Inflammatory macrophage treated with lipopolysaccharide for 4 hours (primary cell): Measurements from ENCODE around the gene CMIP.
"Not testable (repeated sequence)": the region's sequence is repeated elsewhere in the genome, so short reads cannot be mapped to it uniquely, and the experiment has no call there.

Experiments
- DNase-seq: peaks from one replicate; pipeline ENCODE4 v3.0.0-alpha.2; 2020

CMIP gene

GRCh38 chr16:81422153-81422552, 22.5 kb upstream of the CMIP start:
- not testable (repeated sequence) for DNase-seq

DNA sequence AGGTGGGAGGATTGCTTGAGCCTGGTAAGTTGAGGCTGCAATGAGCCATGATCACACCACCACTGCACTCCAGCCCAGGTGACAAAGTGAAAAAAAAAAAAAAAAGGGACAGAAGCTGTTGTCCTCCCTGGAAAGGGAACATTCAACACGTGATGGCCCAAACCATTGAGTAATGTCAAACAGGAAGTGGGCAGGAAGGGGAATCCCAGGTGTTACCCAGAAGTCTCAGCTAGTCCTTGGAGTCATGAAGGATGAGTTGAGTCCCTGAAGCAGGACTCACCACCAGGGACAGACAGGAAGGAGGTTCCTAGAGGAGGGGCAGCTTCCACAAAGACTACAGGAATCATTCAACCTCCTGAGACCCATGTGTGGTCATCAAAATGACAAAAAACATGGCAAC, 19.8 kb upstream of the CMIP start:
- peak; percentile 91 for DNase-seq

GRCh38 chr16:81427219-81427618, 17.4 kb upstream of the CMIP start:
- DNase-seq, result no peak

DNA sequence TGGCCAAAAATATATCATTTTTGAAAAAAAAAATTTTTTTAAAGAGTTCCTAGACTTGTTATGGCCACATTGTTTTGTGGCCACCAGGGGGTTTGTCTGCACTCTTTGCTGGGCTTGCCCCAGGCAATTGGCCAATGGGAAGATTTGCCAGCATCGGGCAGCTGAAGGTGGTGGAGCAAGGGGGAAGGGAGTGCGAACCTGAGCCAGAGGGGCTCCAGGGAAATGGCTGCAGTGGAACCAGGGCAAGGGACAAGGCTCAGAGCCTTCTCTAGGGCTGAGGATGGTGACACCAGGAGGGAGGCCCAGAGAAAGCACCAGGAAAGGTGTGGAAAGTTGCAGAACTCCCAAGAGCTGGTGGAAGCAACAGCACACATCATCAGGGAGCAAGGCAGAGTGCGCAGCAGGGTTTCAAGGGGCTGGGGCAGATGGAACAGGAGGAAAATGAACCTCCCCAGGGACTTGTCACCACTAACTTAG, 15.5 kb upstream of the CMIP start:
- DNase-seq, result peak; percentile 71

DNA sequence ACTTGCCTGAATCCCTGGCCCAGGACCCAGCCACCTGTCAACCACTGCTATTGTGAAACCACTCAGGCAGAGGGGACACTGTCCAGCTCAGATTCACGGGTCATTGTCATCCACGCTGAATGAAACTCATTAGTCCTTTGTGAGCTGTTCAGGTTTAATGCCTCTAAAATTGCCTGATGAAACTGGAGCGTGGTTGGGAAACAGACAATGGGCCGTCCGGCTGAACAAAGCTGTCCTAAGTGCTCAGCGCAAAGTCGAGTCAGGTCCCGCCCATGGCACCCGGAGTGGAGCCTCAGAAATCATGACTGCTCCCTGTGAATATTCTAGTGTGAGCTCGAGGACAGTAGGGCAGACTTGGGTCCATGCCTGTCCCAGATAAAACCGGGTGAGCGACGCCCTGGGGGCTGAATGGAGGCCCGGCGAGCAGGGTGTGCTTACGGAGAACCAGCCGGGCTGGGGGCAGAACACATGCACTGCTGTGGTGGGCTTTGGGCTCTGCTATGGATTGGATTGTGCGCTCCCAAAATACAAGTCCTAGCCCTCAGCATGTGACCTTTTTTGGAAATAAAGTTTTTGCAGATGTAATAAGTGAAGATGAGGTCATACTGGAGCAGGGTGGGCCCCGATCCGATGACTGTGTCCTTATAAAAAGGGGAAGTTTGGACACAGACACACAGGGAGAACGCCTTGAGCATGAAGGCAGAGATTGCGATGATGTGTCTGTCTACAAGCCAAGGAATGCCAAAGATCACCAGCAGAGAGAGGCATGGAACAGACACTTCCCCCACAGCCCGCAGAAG, 12.9 kb upstream of the CMIP start:
- DNase-seq, result peak; percentile 97

- no peak for DNase-seq
These were observed 11.6 kb upstream of the CMIP start for GRCh38 chr16:81432937-81433557.

DNA sequence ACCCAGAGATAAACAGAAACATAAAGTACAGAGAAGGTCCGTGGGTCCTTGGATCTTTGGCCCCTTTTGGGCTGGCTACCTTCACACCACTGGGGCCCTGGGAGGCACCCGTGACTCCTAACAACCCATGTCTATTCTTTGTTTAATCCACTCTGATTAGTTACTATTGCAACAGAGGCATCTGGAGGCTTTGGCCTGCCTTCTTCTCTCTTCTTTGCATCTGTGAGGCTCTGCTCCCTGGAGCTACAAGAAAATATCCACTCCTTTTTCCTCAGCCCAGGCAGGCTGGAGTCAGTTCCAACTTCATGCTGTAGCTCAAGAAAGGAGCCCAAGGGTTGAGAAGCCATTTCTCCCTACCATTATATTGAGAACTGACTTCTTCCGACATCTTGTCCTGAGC, 9.5 kb upstream of the CMIP start:
- no peak for DNase-seq

- no peak for DNase-seq
These were observed 9.0 kb upstream of the CMIP start for GRCh38 chr16:81435567-81435966.

DNA sequence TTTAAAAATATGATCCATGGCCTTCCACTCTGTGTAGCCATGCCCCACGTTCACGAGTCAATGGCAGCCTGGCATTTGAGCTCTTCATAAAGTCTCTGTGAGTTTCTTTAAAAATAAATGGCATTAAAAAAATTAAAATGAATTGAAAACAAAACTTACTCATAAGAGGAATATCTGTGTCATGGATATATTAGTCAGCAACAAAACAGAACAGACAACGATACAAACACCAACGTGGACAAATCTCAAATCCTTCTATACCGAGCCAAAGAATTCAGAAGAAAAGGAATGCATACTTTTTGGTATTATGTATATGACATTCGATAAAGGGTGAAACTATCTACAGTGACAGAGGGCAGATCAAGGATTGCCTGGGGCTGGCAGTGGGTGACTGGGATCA, 8.2 kb upstream of the CMIP start:
- no peak for DNase-seq

- DNase-seq, result peak; percentile 82
These were observed 6.7 kb upstream of the CMIP start for GRCh38 chr16:81437865-81438264.

GRCh38 chr16:81440888-81441761, 3.5 kb upstream of the CMIP start:
- DNase-seq, result no peak

DNA sequence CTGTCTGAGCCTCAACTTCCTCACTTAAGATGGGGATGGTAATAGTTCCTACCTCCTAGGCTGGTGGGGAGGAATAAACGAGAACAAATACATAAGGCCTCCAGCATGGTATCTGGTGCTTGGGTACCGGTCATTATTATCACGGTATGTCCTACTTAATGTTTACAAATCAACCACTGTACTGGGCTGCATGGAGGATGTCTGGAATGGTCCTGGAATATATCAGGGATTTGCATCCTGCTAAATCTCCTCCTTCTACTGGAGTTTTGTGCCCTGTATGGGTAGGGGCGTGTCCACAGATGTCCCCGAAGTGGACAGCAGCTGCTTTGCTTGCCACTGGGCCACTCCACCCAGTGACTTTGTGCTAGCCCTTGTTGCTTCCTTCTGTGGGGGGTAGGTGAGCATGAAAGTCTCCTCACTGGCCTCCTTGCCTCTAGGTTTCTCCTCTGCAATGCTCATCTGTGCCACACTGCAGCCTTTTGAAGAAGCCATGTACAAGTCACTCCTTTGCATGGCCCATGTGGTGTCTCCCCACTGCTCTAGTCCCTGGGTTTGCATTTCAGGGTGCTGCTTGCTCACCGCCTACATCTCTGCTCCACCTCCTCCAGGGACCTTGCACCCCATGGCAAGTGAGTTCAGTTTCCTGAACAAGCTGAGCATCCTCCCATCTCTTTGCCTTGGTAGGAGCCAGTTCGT, 2.2 kb upstream of the CMIP start:
- no peak for DNase-seq

DNA sequence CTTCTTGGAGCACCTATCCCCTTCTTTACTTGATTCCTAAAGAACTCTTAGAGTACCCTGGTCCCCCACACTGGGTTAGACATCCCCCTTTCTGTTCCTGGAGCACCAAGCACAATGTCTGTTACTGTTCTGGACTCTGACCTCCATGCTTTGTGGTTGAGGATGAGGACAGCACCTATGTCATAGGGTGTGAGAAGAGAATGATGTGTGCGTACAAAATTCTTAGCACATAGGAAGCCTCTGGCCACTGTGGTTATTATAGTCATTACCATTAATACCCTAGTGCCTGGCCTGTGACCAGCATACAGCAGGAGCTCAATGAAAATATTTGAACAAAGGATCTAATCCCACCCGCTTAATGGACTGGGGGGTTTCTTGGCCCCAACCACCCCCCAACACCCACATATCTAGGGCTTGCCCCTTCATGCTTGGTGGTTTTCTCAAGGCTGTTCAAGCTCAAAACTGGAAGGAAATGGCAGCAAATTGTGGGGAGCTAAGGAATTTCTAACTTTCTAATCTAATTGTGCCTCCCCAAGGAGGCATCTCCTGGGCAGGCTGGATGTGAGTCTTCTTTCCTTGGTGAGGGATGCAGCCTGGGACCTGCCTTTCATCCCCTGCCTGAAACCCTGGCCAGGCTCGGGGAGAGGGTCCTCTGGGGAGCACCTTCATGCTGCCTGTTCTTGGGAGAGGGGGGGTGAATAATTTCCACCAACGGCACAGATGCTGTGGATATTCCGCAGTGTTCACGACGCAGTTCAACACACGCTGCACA, 1.5 kb upstream of the CMIP start:
- DNase-seq, result no peak

DNA sequence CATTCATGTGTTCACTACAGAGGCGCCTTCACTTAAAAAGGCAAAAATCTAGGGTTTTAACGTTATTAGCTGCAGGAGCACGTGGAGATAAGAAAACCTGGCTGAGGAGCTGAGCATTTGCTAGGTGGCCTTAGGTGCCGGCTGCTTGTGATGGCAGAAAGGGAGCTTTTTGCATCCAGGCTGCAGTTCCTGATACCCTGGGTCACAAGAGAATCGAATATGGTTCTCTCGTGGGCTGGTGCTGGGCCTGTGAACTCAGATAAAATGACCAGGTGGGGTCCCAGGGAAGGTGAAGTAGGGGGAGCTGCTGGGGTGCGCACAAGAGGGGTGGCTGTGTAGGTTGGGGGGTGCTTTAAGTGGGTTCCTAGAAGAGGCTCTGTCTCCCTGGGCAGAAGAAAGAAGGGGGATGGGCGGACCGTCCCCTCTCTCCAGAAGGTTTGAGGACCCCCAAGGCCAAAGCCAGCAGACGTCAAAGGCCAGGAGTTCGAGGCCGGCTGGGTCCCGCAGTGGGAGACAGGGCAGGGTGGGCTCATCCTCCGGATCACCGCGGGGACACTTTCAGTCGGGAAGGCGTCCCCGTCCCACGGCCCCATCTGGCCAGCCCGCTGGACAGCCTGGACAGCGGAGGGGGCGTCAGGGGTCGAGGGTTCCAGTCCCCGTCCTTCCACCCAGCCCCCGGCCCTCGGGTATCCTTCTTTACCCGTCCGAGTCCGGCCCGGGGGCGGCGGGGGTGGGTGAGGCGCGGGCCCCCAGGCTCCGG, 740 bp upstream of the CMIP start:
- DNase-seq, result no peak

GRCh38 chr16:81445143-81445961, 744 bp downstream of the CMIP start:
- peak; percentile 35 for DNase-seq

- no peak for DNase-seq
These were observed 1.6 kb downstream of the CMIP start for GRCh38 chr16:81445966-81446906.

GRCh38 chr16:81446907-81447268, 2.3 kb downstream of the CMIP start:
- no peak for DNase-seq

- DNase-seq, result peak; percentile 68
These were observed 2.9 kb downstream of the CMIP start for GRCh38 chr16:81447383-81448101.
